ENCODE measurements around the gene GSTA3.
A peak's percentile ranks its signal among the peaks of the same experiment; 100 is the strongest.
"Not testable (repeated sequence)": the region's sequence is repeated elsewhere in the genome, so short reads cannot be mapped to it uniquely, and the experiment has no call there.

The GSTA3 gene

DNA sequence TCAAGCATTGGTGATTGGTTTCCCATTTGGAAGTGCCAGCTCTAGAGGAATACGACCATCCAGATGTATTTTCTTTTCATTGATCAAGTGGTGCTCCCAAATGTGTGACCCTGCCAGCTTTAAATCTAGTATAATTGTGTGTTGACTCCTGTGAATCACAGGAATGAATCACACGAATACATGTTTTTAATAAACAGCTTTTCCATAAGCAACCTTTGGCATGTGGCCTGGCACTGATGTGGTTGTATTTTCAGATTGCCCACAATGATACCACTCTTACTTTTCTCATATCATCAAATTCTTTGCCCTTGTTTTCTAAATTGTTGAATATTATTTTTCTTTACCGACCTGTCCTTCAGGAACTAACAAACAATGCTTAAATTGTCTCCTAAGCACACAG is 367 bp downstream of the GSTA3 start:
- no peak for DNase-seq

DNA sequence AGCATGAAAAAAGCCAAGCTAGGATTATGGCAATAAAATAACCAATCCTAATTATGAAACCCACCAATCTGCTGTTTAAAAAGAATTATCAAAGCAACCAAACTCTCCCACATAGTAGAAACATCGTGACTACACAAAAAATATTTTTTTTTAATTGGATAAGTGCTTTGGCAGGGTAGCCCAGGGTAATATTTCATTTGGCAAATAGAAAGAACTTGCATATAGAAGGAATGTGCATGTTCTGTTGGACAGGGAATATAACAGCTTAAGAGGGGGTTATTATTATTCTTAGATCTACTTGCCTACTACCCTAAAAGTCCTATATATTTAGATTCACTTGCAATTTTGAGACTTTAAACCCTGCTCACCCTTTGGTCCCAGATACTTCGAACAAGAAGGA is 972 bp downstream of the GSTA3 start:
- DNase-seq = no peak

DNA sequence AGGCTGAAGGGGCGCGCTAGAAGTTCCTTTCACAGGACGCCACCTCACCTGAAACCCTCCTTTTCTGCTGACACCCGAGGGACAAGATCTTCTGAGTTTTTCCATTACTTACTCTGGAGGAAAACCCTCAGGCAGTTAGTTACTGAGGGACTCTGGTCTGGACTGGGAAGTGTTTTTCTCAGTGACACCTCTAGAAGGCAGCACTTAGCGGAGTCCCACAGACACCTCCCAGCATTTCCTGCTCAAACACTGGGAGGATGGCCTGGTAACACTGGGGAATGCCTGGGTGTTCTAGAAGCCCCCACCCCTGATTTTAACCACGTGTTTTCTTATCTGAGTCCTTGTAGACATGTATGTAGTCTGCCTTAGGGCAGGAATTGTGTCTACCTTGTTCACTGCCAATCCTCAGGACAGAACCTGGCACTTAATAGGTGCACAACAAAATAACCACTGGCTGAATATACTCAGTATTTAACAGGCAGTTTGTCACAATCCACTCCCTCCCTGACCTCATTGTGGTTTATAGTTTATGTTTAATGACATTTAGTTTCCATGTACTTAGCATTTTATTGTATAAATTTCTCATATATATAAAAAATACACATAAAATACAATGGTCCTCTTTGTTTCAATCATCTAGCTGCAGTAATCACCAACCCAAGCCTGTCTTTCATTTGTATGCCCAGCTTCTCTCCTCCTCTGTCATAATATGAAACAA is 4.8 kb downstream of the GSTA3 start:
- DNase-seq = no peak

DNA sequence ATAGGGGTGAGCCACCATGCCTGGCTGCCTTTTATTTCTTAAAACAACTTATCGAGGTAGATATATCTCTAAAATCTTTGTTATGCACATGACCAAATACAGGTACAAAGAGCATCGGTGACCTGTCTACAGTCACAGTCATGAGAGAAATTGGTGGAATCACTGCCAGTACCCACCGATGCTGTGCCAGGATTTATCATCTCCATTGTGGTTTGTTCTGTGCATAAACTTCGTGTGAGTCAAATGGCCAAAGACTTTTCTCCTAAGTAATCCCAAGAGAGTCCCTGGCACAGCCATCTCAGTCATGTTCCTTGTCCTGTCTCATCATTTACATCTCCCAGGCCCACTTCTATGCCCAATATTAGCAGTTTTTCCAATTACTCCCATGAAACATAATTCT is 9.0 kb downstream of the GSTA3 start:
- no peak for DNase-seq

DNA sequence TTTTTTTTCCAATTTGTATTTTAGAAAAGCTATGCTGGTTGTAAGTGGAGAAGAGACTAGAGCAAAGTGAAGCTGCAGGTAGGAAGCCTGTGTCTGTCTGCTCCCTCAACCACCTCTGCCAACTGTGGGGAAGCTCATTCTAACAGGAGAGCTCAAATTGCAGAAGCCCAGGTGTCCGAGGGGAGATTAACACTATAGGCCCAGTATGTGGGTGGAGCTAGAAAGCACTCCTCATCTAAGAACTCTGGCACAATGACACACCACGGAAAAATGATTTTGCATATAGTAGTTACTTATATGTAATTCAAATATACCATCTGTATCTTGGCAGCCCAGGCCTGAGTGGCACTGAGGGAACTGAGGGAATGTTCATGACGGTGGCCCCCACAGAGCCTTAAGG is 13.7 kb downstream of the GSTA3 start:
- DNase-seq = not testable (repeated sequence)

DNA sequence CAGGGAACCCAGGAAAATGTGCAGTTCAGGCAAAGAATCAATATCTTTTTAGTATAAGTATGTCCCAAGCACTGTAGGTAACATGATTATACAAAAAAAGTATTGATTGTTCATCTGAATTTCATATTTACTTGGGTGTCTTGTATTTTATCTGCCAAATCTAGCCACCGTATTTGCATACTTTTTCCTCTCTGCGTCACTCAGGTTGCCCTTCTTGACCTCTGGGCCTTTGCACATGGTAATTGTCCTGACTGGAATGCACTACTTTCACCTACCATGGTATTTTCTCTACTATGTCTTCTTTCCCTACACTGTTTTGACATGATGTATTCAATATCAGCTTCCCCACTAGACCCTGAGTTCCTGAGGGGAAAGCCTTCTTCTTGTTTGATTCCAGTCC is 15.2 kb downstream of the GSTA3 start:
- no peak for DNase-seq

DNA sequence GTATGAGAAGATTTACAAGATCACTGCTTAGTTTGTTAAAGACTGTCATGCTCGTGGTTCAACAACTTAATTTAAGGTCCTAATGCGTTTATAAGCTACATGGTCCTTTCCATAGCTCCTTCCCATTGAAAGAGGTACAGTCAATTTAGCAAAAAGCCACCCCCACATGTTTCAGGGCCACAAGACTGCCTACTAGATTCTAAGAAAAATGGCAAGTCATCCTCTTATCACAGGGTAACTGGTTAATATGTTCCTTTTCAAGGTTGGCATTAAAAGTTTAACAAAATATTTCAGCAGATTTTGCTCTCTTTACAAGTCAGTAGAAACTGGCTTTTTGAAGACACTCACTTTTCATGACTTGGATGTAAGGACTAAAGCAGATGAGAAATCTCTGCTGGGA is 15.7 kb downstream of the GSTA3 start:
- no peak for DNase-seq

DNA sequence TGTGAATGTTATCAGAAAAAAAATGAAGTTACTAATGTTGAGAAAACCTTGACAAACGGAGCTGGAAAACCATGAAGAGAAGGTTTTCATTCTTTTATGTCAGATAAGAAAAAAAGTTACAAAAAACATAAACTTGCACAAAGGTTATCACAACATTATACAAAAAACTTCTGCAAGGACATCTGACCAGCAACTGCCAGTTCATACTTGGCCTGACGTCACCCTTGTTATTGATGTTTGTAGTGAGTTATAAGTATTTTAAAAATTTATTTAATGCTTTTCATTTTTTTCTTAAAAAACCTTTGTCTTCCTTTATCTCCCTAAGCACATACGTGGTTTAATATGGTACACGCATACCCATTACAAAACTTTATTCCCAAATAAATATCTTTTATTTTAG is 16.3 kb downstream of the GSTA3 start:
- DNase-seq = no peak

DNA sequence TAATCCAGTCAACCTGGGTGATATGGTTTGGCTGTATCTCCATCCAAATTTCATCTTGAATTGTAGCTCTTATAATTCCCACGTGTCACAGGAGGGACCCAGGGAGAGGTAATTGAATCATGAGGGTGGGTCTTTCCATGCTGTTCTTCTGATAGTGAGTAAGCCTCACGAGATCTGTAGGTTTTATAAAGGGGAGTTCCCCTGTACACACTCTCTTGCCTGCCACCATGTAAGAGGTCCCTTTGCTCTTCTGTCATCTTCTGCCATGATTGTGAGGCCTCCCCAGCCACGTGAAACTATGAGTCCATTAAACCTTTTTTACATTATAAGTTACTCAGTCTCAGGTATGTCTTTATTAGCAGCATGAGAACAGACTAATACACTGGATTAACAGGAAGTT is 19.5 kb downstream of the GSTA3 start:
- no peak for DNase-seq

DNA sequence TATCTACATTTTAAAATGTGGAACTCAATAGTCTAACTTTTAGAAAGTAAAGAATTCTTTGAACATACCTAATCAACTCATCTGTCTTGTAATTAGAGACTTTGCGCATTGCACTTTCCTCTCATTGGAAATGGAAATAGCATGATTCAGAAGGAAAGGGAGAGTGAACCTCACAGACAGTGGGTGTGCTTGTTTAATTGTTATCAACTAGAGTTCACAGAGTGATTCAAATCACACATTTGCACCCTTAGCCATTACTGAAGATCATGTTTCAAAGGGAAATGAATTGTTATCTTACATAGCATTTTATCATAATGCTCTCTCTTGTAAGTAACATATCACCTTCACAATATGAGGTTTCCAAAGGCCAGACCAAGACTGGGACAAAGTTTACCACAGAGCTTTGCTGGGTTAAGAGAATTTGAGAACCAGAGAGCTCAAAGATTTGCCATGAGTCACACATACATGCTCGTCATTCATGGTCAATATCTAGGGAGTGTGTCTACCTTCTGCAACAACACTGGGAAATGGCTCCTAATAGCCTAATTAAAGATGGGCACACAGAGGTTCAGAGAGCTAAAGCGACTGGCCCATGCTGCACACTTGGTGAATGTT is 21.5 kb downstream of the GSTA3 start:
- DNase-seq = no peak

DNA sequence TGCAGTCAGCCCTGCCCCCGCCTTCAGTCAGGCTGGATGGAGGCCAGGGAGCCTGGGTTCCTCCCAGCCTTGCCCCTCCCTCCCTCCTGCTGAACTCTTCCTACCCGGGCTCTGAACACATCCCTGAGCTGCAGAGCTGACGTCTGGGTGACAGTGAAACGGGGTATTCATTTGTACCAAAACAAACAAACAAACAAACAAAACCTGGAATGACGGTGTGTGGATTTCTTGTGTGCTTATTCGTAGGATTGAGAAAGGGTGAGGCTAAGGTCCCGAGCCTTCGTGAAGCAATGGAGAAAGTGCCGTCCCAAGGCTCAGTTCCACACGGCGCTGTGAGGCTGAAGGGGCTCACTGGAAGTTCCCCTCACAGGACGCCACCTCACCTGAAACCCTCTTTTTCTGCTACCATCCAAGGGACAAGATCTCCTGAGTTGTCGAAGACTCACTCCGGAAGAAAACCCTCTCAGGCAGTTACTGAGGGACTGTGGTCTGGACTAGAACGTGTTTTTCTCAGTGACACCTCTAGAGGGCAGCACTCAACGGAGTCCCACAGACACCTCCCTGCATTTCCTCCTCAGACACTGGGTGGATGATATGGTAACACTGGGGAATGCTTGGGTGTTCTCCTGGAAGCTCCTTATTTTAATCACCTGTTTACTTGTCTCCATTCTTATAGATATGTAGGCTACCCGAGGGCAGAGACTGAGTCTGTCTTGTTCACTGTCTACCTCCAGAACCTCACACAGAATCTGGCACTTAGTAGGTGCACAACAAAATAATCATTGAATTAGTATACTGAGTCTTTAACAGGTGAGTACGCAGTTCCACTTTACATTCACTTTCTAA is 27.3 kb downstream of the GSTA3 start:
- peak; percentile 19 for DNase-seq

DNA sequence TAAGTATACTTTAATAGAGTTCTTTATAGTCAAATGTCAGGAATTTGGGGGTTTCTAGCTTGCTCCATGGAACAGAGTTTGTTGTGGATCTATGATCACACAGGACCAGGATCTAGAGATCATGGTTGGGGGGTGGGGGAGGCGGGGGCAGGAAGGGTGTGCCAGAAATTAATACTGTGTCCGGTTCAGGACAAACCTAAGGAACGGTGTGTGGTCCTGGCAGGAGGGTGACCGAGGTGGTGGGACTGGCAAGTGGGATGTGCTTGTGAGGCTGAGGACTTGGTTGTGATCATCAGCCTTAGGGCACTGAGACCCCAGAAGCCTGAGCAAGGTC is 27.9 kb downstream of the GSTA3 start:
- DNase-seq = no peak

DNA sequence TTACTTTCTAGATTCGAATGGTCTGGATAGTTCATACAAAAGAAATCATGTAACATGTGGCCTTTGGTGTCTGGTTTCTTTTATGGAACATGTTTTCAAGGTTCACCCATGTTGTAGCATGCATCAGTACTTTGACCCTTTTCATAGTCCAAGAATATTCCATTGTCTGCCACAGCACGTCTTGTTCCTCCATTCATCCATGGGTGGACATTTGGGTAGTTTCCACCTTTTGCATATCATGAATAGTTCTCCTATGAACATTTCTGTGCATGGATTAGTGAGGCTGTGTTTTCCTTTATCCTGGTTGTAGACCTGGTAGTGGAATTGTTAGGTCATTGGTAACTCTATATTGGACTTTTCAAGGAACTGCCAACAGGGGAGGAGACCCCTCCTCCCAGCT is 31.7 kb downstream of the GSTA3 start:
- DNase-seq = no peak

DNA sequence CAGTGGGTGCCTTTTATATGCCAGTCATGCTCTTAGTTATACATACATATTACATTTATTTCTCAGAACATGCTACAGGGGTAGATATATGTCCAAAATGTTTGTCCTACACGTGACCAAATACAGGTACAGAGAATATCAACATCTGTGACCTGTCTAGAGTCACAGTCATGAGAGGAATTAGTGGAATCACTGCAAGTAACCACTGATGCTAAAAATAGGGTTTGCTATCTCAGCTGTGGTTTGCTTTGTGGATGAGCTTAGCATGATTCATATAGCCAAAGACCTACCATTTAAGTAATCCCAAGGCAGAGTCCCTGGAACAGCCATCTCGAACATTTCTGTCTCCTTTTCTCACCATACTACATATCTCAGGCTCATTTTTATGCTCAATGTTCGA is 32.3 kb downstream of the GSTA3 start:
- no peak for DNase-seq

DNA sequence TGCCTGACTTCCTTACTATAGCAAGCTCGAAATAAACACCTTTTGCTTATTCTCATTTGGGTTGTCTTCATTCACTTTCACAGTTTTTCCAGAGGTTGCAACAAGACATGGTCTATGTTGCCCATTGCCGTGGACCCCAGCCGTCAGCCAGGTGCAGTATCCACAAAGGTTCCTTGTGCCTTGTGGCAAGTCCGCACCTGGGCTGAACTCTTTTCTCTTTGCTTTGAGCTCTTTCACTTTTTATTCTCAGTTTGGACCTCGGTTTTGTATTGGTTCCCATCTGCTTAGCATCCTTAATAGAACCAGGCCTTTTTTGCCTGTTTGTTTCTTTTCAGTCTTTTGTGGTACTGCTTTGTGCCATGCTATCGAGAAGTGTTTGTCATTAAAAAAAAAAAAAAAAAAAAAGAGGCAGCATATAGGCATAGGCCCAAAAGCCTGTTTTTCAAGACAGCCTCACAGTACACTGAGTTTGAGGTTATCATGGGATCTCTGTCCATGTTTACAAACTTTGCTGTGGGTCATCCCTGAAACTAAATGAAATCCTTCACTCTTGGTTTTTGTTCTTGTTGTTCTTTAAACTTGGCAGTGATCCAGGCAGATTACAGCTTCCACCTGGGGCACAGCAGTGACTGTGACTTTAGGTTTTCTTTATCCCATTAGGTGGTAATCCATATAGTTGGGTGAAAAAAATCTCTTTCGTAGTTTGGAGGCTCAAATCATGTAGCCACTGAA is 33.3 kb downstream of the GSTA3 start:
- no peak for DNase-seq

DNA sequence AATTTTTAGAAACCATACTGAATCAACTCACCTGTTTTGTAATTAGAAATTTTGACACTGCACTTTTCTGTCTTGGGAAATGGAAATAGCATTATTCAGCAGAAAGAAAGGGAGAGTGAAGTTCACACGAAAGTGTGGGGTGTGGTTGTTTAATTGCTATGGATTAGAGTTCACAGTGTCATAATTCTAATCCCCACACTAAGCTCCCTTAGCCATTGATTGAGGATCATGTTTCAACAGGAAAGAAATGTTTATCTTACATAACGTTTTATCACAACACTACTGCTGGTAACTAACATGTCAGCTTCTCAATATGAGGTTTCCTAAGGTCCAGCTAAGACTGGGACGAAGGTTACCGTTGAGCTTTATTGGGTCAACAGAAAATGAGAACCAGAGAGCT is 37.5 kb downstream of the GSTA3 start:
- DNase-seq = no peak

DNA sequence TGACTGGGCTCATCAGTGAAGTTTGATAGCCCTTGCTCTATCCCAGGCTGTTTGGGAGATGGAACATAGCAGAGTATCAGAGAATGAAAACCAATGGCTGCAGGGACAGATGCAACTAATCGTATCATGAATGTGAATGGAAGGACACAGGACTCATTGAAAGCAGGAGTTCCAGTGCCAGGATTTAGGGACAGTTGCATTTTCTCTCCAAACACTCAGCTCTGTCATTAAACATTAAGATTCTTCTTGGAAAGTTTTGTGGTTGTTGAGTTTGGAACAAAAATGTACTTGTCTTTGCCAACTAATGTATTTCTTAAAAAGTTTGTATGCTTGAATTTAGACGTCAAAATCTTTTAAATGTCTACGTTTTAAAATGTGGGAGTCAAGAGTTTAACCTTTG is 37.9 kb downstream of the GSTA3 start:
- DNase-seq = no peak

DNA sequence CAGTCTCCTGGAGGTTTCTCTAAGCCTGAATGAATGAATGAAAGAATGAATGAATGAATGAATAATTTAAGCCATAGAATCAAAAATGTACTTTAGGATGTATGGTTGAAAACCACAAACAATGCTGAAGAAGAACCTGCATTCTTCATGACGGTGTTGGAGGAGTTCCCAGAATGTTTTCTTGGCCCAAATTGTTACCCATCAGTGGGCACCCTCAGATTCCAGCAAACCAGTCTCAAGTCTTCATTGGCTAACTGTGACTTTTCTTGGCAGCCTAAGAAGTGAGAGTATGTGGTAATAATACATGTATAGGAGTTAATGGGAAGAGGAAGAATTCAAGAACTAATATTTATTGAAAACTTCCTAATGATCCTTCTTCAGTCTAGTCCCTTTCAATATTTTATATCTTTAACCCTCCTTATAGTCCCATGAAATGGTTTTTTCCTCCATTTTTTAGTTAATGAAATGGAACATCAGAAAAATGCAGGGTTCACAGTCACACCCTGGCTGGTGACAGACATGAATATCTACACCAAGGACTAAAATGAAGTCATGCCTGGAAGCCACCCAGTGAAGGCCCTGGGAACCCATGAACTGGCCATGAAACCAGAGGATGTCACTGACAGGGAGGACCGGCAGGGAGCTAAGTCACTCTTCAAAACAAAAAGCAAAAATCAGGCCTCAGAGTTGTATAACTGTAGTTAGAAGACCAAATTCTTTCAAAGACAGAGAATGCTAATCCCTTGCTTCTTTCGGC is 39.0 kb downstream of the GSTA3 start:
- DNase-seq = not testable (repeated sequence)

DNA sequence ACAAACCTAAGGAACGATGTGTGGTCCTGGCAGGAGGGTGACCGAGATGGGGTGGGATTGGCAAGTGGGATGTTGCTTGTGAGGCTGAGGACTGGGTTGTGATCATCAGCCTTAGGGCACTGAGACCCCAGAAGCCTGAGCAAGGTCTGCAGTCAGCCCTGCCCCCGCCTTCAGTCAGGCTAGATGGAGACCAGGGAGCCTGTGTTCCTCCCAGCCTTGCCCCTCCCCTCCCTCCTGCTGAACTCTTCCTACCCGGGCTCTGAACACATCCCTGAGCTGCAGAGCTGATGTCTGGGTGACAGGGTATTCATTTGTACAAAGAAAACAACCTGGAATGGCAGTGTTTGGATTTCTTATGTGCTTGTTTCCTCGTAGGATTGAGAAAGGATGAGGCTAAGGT is 40.6 kb downstream of the GSTA3 start:
- not testable (repeated sequence) for DNase-seq

DNA sequence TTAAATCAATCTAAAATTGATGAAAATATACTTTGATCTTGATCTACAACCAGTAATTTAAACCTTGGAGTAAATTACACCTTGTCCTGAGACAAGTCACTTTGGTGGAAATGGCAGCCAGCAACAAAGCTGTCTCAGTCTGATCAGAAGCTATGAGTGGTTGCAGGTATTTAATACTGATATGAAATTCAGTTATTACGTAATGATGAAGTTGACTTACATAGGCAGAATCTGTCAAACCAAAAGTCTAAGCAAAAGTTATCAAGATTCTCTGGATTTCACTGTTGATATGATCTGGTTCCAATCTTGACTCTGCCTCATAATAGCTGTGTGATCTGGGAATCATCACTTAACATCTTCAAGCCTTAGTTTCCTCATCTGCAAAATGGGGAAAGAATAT is 41.3 kb downstream of the GSTA3 start:
- no peak for DNase-seq

DNA sequence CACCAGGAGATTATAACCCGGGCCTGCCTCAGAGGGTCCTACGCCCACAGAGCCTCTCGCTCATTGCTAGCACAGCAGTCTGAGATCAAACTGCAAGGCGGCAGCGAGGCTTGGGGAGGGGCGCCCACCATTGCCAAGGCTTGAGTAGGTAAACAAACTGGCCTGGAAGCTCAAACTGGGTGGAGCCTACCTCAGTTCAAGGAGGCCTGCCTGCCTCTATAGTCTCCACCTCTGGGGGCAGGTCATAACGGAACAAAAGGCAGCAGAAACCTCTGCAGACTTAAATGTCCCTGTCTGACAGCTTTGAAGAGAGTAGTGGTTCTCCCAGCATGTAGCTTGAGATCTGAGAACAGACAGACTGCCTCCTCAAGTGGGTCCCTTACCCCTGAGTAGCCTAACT is 48.3 kb downstream of the GSTA3 start:
- not testable (repeated sequence) for DNase-seq

DNA sequence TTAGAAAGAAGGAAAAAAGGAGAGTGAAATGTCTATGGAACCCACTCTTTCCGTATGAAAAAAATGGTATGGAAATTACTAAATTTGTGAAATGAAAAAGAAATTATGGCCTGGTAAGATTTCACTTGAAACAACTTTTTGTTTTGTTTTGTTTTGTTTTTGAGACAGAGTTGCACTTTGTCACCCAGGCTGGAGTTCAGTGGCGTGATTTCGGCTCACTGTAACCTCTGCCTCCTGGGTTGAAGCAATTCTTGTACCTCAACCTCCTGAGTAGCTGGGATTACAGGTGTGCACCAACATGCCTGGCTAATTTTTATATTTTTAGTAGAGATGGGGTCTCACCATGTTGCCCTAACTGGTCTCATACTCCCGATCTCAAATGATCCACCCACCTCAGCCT is 51.1 kb downstream of the GSTA3 start:
- no peak for DNase-seq

DNA sequence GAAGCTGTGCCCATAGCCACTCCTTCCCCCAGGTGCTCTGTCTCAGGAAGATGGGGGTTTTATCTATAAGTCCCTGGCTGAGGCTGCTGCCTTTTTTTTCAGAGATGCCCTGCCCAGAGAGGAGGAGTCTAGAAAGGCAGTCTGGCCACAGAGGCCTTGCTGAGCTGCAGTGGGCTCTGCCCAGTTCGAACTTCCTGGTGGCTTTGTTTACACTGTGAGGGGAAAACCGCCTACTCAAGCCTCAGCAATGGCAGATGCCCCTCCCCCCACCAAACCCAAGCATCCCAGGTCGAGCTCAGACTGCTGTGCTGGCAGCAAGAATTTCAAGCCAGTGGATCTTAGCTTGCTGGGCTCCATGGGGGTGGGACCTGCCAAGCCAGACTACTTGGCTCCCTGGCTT is 53.4 kb downstream of the GSTA3 start:
- not testable (repeated sequence) for DNase-seq

Measured in NCI-H1417 treated with DMSO at 0.1 percent for 48 hours (cell line).